ENCODE results near the gene ITGB5.
A peak's percentile ranks its signal among the peaks of the same experiment; 100 is the strongest.
"Not testable (repeated sequence)": the region's sequence is repeated elsewhere in the genome, so short reads cannot be mapped to it uniquely, and the experiment has no call there.

Gene ITGB5

GRCh38 chr3:124752051-124752450, 135.1 kb downstream of the ITGB5 start:
- Mint-ChIP-seq H3K36me3 (ENCODE audit: low read depth) (peaks cover 2% of the 10 kb centered on the region), H3K9me3 (no peaks in the 10 kb centered on the region), H3K27ac (no peak overlapping the region), H3K27me3 (ENCODE audit: low read depth) (no peaks in the 10 kb centered on the region), H3K4me1 (ENCODE audit: low read depth) (no peaks in the 10 kb centered on the region), H3K4me3 (no peak overlapping the region)

- peaks cover 2% of the 10 kb centered on the region for H3K36me3 Mint-ChIP-seq (ENCODE audit: low read depth)
Observed at GRCh38 chr3:124751501-124751900, 135.7 kb downstream of the ITGB5 start.

DNA sequence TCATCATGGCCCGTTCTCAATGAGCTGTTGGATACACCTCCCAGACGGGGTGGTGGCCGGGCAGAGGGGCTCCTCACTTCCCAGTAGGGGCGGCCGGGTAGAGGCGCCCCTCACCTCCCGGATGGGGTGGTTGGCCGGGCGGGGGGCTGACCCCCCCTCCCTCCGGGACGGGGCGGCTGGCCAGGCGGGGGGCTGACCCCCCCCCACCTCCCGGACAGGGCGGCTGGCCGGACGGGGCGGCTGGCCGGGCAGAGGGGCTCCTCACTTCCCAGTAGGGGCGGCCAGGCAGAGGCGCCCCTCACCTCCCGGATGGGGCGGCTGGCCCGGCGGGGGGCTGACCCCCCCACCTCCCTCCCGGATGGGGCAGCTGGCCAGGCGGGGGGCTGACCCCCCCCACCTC, 137.3 kb downstream of the ITGB5 start:
- H3K27ac Mint-ChIP-seq; H3K4me1 Mint-ChIP-seq (ENCODE audit: low read depth); H3K4me3 Mint-ChIP-seq; H3K36me3 Mint-ChIP-seq (ENCODE audit: low read depth); H3K27me3 Mint-ChIP-seq (ENCODE audit: low read depth); H3K9me3 Mint-ChIP-seq: not testable (repeated sequence)

More at GRCh38 chr3:124751501-124751900, 135.7 kb downstream of the ITGB5 start:
- Mint-ChIP-seq H3K4me3 (no peak overlapping the region), H3K9me3 (no peaks in the 10 kb centered on the region), H3K27me3 (ENCODE audit: low read depth) (no peaks in the 10 kb centered on the region), H3K4me1 (ENCODE audit: low read depth) (no peaks in the 10 kb centered on the region), H3K27ac (no peak overlapping the region)

- Mint-ChIP-seq H3K4me3 (no peak overlapping the region), H3K27ac (no peak overlapping the region)
Observed at GRCh38 chr3:124748560-124749198, 138.5 kb downstream of the ITGB5 start.

GRCh38 chr3:124747111-124747981, 139.8 kb downstream of the ITGB5 start:
- no peak overlapping the region for H3K27ac Mint-ChIP-seq
- no peaks in the 10 kb centered on the region for H3K4me1 Mint-ChIP-seq (ENCODE audit: low read depth)

More at GRCh38 chr3:124748560-124749198, 138.5 kb downstream of the ITGB5 start:
- no peaks in the 10 kb centered on the region for H3K27me3 Mint-ChIP-seq (ENCODE audit: low read depth)
- peaks cover 11% of the 10 kb centered on the region for H3K36me3 Mint-ChIP-seq (ENCODE audit: low read depth)
- H3K4me1 Mint-ChIP-seq (ENCODE audit: low read depth), result no peaks in the 10 kb centered on the region
- H3K9me3 Mint-ChIP-seq, result no peaks in the 10 kb centered on the region

DNA sequence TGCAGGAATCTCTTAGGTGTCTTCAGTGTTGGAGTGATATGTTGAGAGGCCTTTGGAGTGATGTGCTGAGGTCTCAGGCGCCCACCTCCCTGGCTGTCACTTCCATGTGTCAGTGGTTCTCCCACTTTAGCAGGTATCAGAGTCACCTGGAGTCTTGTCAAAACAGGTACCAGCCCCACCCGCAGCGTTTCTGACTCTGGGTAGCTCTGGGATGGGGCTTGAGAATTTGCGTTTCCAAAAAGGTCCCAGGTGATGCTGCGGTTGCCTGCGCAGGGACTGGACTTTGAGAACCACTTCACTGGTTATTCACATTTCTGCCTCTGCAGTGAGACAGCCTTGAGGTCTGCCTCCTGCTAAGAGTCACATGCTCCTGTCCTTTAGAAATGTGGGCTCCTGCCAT, 141.4 kb downstream of the ITGB5 start:
- H3K27ac Mint-ChIP-seq, result no peak overlapping the region
- no peaks in the 10 kb centered on the region for H3K9me3 Mint-ChIP-seq
- H3K36me3 Mint-ChIP-seq (ENCODE audit: low read depth), result peaks cover 20% of the 10 kb centered on the region
- H3K4me3 Mint-ChIP-seq, result no peak overlapping the region
- peaks cover 2% of the 10 kb centered on the region for H3K4me1 Mint-ChIP-seq (ENCODE audit: low read depth)
- H3K27me3 Mint-ChIP-seq (ENCODE audit: low read depth), result no peaks in the 10 kb centered on the region

More at GRCh38 chr3:124747111-124747981, 139.8 kb downstream of the ITGB5 start:
- Mint-ChIP-seq H3K36me3 (ENCODE audit: low read depth) (peaks cover 16% of the 10 kb centered on the region), H3K27me3 (ENCODE audit: low read depth) (no peaks in the 10 kb centered on the region), H3K4me3 (no peak overlapping the region), H3K9me3 (no peaks in the 10 kb centered on the region)

GRCh38 chr3:124741027-124741426, 146.1 kb downstream of the ITGB5 start:
- Mint-ChIP-seq H3K4me1 (ENCODE audit: low read depth) (peaks cover 4% of the 10 kb centered on the region), H3K4me3 (no peak overlapping the region), H3K27ac (no peak overlapping the region), H3K36me3 (ENCODE audit: low read depth) (peaks cover 37% of the 10 kb centered on the region), H3K9me3 (no peaks in the 10 kb centered on the region), H3K27me3 (ENCODE audit: low read depth) (no peaks in the 10 kb centered on the region)

- Mint-ChIP-seq H3K4me1 (ENCODE audit: low read depth) (peaks cover 27% of the 10 kb centered on the region), H3K9me3 (peaks cover 7% of the 10 kb centered on the region), H3K27ac (no peak overlapping the region), H3K27me3 (ENCODE audit: low read depth) (peaks cover 19% of the 10 kb centered on the region), H3K36me3 (ENCODE audit: low read depth) (peaks cover 13% of the 10 kb centered on the region), H3K4me3 (peak overlapping the region; percentile 58)
Observed at GRCh38 chr3:124731760-124732159, 155.4 kb downstream of the ITGB5 start.

- peak overlapping the region; percentile 100 for H3K27ac Mint-ChIP-seq
- H3K4me1 Mint-ChIP-seq (ENCODE audit: low read depth), result peaks cover 27% of the 10 kb centered on the region
- H3K9me3 Mint-ChIP-seq, result peaks cover 7% of the 10 kb centered on the region
- H3K27me3 Mint-ChIP-seq (ENCODE audit: low read depth), result peaks cover 25% of the 10 kb centered on the region
- peaks cover 13% of the 10 kb centered on the region for H3K36me3 Mint-ChIP-seq (ENCODE audit: low read depth)
- peak overlapping the region; percentile 100 for H3K4me3 Mint-ChIP-seq
Observed at GRCh38 chr3:124730941-124731297, 156.2 kb downstream of the ITGB5 start.

GRCh38 chr3:124730129-124730940, 156.8 kb downstream of the ITGB5 start, which contains the start of gene UMPS:
Gene UMPS, plus strand, starts transcription at chr3:124730452. Its CDS starts 20 bp downstream, at chr3:124730472.
- peak within 1 kb of the TSS; percentile 100 for H3K4me3 Mint-ChIP-seq
- H3K9me3 Mint-ChIP-seq, result peaks cover 7% of the 10 kb centered on the region
- peak within 1 kb of the TSS; percentile 100 for H3K27ac Mint-ChIP-seq
- peaks cover 31% of the 10 kb centered on the region for H3K27me3 Mint-ChIP-seq (ENCODE audit: low read depth)
- peaks cover 27% of the 10 kb centered on the region for H3K4me1 Mint-ChIP-seq (ENCODE audit: low read depth)
- peaks cover 11% of the 10 kb centered on the region for H3K36me3 Mint-ChIP-seq (ENCODE audit: low read depth)

DNA sequence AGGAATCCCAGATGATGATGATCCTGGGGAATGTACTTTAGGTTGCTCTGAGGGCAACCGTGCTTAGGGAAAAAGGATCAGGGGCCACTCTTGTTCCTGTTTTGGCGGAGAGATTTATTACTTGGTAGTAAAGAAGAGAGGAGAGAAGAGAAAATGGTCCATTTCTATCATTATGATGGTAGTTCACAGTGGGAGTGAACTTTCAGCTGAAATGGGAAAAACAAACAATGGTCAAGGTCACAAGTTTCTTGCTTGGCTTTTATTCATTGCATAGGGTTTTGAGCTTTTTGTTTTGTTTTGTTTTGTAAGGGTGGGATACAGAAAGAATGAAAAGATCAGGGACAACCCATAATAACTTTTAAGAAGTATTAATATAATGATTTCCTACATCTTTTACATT, 164.6 kb downstream of the ITGB5 start:
- no peak overlapping the region for H3K4me3 Mint-ChIP-seq
- H3K4me1 Mint-ChIP-seq (ENCODE audit: low read depth), result no peaks in the 10 kb centered on the region
- H3K27me3 Mint-ChIP-seq (ENCODE audit: low read depth), result peaks cover 52% of the 10 kb centered on the region
- H3K36me3 Mint-ChIP-seq (ENCODE audit: low read depth), result no peaks in the 10 kb centered on the region
- no peak overlapping the region for H3K27ac Mint-ChIP-seq
- no peaks in the 10 kb centered on the region for H3K9me3 Mint-ChIP-seq

- no peaks in the 10 kb centered on the region for H3K9me3 Mint-ChIP-seq
- H3K27me3 Mint-ChIP-seq (ENCODE audit: low read depth), result peaks cover 37% of the 10 kb centered on the region
- H3K4me1 Mint-ChIP-seq (ENCODE audit: low read depth), result no peaks in the 10 kb centered on the region
- H3K4me3 Mint-ChIP-seq, result no peak overlapping the region
- H3K36me3 Mint-ChIP-seq (ENCODE audit: low read depth), result no peaks in the 10 kb centered on the region
- H3K27ac Mint-ChIP-seq, result no peak overlapping the region
Observed at GRCh38 chr3:124714223-124714853, 172.8 kb downstream of the ITGB5 start.

All from T-helper 1 cell treated with Interleukin-12 subunit alpha and Interleukin-12 subunit beta and Interleukin-4 antibody, amounts not matched to agents 30 μg/mL and 1 μg/mL, for 36 hours (primary cell).